CD8-positive, alpha-beta memory T cell (primary cell): ENCODE measurements around the gene SLC26A4. TPM values are rescaled to one million over a fixed set of nuclear protein-coding genes. Genes with fewer than 3 reads are reported as not detected.
A peak's percentile ranks its signal among the peaks of the same experiment; 100 is the strongest.

ENCODE experiments used
- CTCF ChIA-PET: fragments of 350-600 bp; sonication (Branson Sonifier 250); formaldehyde crosslinking; loops from one replicate; lab custom pipeline; 2021; ENCODE audit warnings: antibody characterized with exemption; lab: Charles Lee
- POLR2A ChIA-PET: fragments of 350-600 bp; sonication (Branson Sonifier 250); formaldehyde crosslinking; loops from one replicate; lab custom pipeline; 2021; ENCODE audit warnings: antibody characterized with exemption; lab: Charles Lee
- DNase-seq, 5 donors: peaks; one replicate each; pipeline versions ENCODE4 v3.0.0 to v3.0.0-alpha.2; 2020 to 2022; ENCODE audit warnings: mixed read lengths in 1 of 5
- H3K27ac ChIP-seq: one replicate; pipeline ENCODE4 v1.7.0; 2013; ENCODE audit warnings: low read depth, mild to moderate bottlenecking, low read length, moderate library complexity
- H3K27me3 ChIP-seq: 2 replicates; pipeline ENCODE4 v1.7.0; 2013; ENCODE audit warnings: low read length, mild to moderate bottlenecking; ENCODE audit not compliant: insufficient read depth, poor library complexity, severe bottlenecking
- H3K36me3 ChIP-seq: 2 replicates; pipeline ENCODE4 v1.7.0; 2013; ENCODE audit warnings: mild to moderate bottlenecking, low read length, moderate library complexity; ENCODE audit not compliant: insufficient read depth
- H3K4me1 ChIP-seq: 2 replicates; pipeline ENCODE4 v1.7.0; 2013; ENCODE audit warnings: mild to moderate bottlenecking, low read length, moderate library complexity; ENCODE audit not compliant: insufficient read depth
- H3K4me3 ChIP-seq: 2 replicates; pipeline ENCODE4 v1.7.0; 2013; ENCODE audit warnings: mild to moderate bottlenecking, low read length
- H3K9me3 ChIP-seq: 2 replicates; pipeline ENCODE4 v1.7.0; 2013; ENCODE audit warnings: mild to moderate bottlenecking, low read length
- H3K27ac Mint-ChIP-seq, 8 donors: one replicate each; pipeline ENCODE4 v1.8.0; 2020 to 2021; ENCODE audit warnings: mixed read lengths in 8 of 8, mild to moderate bottlenecking in 6 of 8, inconsistent platforms in 3 of 8, moderate library complexity in 3 of 8
- H3K27me3 Mint-ChIP-seq, 2 donors: one replicate each; pipeline ENCODE4 v1.8.0; 2020 to 2021; ENCODE audit warnings: mixed read lengths in 2 of 2, mild to moderate bottlenecking in 1 of 2, moderate library complexity in 1 of 2
- H3K36me3 Mint-ChIP-seq, 3 donors: one replicate each; pipeline ENCODE4 v1.8.0; 2020 to 2021; ENCODE audit warnings: mixed read lengths in 3 of 3, inconsistent platforms in 1 of 3, mild to moderate bottlenecking in 1 of 3
- H3K4me1 Mint-ChIP-seq, 3 donors: one replicate each; pipeline ENCODE4 v1.8.0; 2020 to 2021; ENCODE audit warnings: mixed read lengths in 3 of 3, inconsistent platforms in 1 of 3, mild to moderate bottlenecking in 1 of 3
- H3K4me3 Mint-ChIP-seq, 7 donors: one replicate each; pipeline ENCODE4 v1.8.0; 2020 to 2021; ENCODE audit warnings: mixed read lengths in 7 of 7, mild to moderate bottlenecking in 6 of 7, moderate library complexity in 4 of 7, inconsistent platforms in 2 of 7
- H3K9me3 Mint-ChIP-seq, 5 donors: one replicate each; pipeline ENCODE4 v1.8.0; 2020 to 2022; ENCODE audit warnings: mixed read lengths in 5 of 5, mild to moderate bottlenecking in 3 of 5, moderate library complexity in 2 of 5, inconsistent platforms in 1 of 5
- polyA plus RNA-seq: library from polyadenylated mRNA; unstranded; fragments of 300-500 nt; fragmentation: Illumina TruSeq; gene quantifications from one replicate; pipeline ENCODE4 v1.2.3, GENCODE V29; 2021
- total RNA-seq, 2 experiments: library from RNA; stranded (reverse); gene quantifications; one replicate each; pipeline ENCODE4 v1.2.3, GENCODE V29; 2021

SLC26A4 gene
- total and polyA plus RNA-seq, 3 experiments from 2014 or later, result 0.78 to 2.1 TPM; not detected in 1

DNA sequence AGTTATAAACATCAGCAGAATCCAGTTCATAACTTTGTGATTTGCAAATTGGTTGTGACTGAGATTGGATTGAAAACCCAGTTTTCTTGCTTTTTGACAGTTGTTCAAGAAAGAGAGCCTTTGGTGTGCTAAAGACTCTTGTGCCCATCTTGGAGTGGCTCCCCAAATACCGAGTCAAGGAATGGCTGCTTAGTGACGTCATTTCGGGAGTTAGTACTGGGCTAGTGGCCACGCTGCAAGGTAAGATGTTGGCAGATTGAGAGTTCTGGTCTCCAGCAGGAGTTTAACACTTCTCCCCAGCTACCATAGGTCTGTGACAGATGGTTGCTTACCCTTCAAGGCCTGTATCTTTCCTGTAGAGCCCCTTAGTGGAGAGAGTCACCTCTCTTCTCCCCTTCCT, 2.6 kb downstream of the SLC26A4 start:
- CTCF ChIA-PET, result no interaction called here
- no peak for DNase-seq

GRCh38 chr7:107666790-107667189, 6.2 kb downstream of the SLC26A4 start:
- POLR2A ChIA-PET, result no interaction called here
- H3K4me1 Mint-ChIP-seq, result peaks cover 3 to 8% (median 7%) of the 10 kb centered on the region in 3 donors

More for the DNA sequence above, 2.6 kb downstream of the SLC26A4 start:
- H3K27me3 ChIP-seq, result peaks cover 16% of the 10 kb centered on the region
- Mint-ChIP-seq H3K36me3 (no peaks in the 10 kb centered on the region), H3K9me3 (no peaks in the 10 kb centered on the region), H3K4me1 (peaks cover 13 to 27% (median 21%) of the 10 kb centered on the region in 3 donors), H3K4me3 (no peak overlapping the region), H3K27me3 (peaks cover 26 to 50% of the 10 kb centered on the region in 2 donors), H3K27ac (no peak overlapping the region)
- POLR2A ChIA-PET, result no interaction called here
- peaks cover 21% of the 10 kb centered on the region for H3K4me1 ChIP-seq
- H3K27ac ChIP-seq, result no peak overlapping the region
- no peaks in the 10 kb centered on the region for H3K9me3 ChIP-seq
- no peak overlapping the region for H3K4me3 ChIP-seq
- H3K36me3 ChIP-seq, result no peaks in the 10 kb centered on the region

GRCh38 chr7:107667341-107667740, 6.7 kb downstream of the SLC26A4 start:
- H3K4me3 ChIP-seq, result no peak overlapping the region
- H3K27me3 Mint-ChIP-seq, result peaks cover 14 to 40% of the 10 kb centered on the region in 2 donors
- H3K27me3 ChIP-seq, result peaks cover 11% of the 10 kb centered on the region
- no peaks in the 10 kb centered on the region for H3K36me3 ChIP-seq
- CTCF ChIA-PET, result no interaction called here
- H3K27ac ChIP-seq, result no peak overlapping the region
- H3K4me1 ChIP-seq, result no peaks in the 10 kb centered on the region
- DNase-seq, result no peak
- H3K9me3 Mint-ChIP-seq, result no peaks in the 10 kb centered on the region
- peaks cover 0 to 3% (median 2%) of the 10 kb centered on the region in 3 donors for H3K4me1 Mint-ChIP-seq
- H3K27ac Mint-ChIP-seq, result no peak overlapping the region
- no peaks in the 10 kb centered on the region for H3K36me3 Mint-ChIP-seq
- H3K4me3 Mint-ChIP-seq, result no peak overlapping the region
- POLR2A ChIA-PET, result no interaction called here
- no peaks in the 10 kb centered on the region for H3K9me3 ChIP-seq

More at GRCh38 chr7:107666790-107667189, 6.2 kb downstream of the SLC26A4 start:
- no peaks in the 10 kb centered on the region for H3K9me3 Mint-ChIP-seq
- H3K36me3 Mint-ChIP-seq, result no peaks in the 10 kb centered on the region
- H3K27me3 ChIP-seq, result peaks cover 16% of the 10 kb centered on the region
- CTCF ChIA-PET, result no interaction called here
- no peak overlapping the region for H3K4me3 Mint-ChIP-seq
- no peaks in the 10 kb centered on the region for H3K9me3 ChIP-seq
- no peak overlapping the region for H3K27ac Mint-ChIP-seq
- peaks cover 16 to 45% of the 10 kb centered on the region in 2 donors for H3K27me3 Mint-ChIP-seq
- no peak overlapping the region for H3K4me3 ChIP-seq
- H3K36me3 ChIP-seq, result no peaks in the 10 kb centered on the region
- no peak overlapping the region for H3K27ac ChIP-seq
- DNase-seq, result no peak
- H3K4me1 ChIP-seq, result peaks cover 3% of the 10 kb centered on the region

GRCh38 chr7:107668296-107668695, 7.7 kb downstream of the SLC26A4 start:
- Mint-ChIP-seq H3K4me3 (no peak overlapping the region), H3K4me1 (no peaks in the 10 kb centered on the region), H3K9me3 (no peaks in the 10 kb centered on the region), H3K36me3 (no peaks in the 10 kb centered on the region), H3K27me3 (peaks cover 14 to 43% of the 10 kb centered on the region in 2 donors), H3K27ac (no peak overlapping the region)
- Histone ChIP-seq H3K27ac (no peak overlapping the region), H3K4me3 (no peak overlapping the region), H3K27me3 (peaks cover 8% of the 10 kb centered on the region), H3K4me1 (no peaks in the 10 kb centered on the region), H3K9me3 (no peaks in the 10 kb centered on the region), H3K36me3 (no peaks in the 10 kb centered on the region)
- DNase-seq, result no peak
- CTCF ChIA-PET, result no interaction called here
- POLR2A ChIA-PET, result no interaction called here

DNA sequence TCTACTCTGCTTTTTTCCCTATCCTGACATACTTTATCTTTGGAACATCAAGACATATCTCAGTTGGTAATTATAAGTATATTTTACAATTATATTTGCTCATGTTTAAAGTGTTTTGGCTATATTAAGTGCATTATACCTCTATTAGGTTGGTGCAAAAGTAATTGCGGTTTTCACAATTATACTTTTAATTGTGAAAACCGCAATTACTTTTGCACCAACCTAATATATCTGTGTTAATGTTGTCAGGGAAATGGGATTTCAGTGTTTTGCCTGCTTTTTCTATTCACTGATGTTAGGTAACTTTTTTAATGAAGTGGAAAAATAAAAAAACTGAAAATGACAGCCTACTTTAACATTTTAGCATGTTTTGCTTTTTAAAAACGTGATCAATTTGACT, 11.6 kb downstream of the SLC26A4 start:
- Histone ChIP-seq H3K27me3 (peaks cover 8% of the 10 kb centered on the region), H3K36me3 (no peaks in the 10 kb centered on the region), H3K4me3 (no peak overlapping the region), H3K27ac (no peak overlapping the region), H3K9me3 (no peaks in the 10 kb centered on the region), H3K4me1 (no peaks in the 10 kb centered on the region)
- no peak for DNase-seq
- CTCF ChIA-PET, result no interaction called here
- H3K9me3 Mint-ChIP-seq, result no peaks in the 10 kb centered on the region
- no peak overlapping the region for H3K27ac Mint-ChIP-seq
- peaks cover 6 to 35% of the 10 kb centered on the region in 2 donors for H3K27me3 Mint-ChIP-seq
- no peak overlapping the region for H3K4me3 Mint-ChIP-seq
- no peaks in the 10 kb centered on the region for H3K4me1 Mint-ChIP-seq
- POLR2A ChIA-PET, result no interaction called here
- H3K36me3 Mint-ChIP-seq, result no peaks in the 10 kb centered on the region

DNA sequence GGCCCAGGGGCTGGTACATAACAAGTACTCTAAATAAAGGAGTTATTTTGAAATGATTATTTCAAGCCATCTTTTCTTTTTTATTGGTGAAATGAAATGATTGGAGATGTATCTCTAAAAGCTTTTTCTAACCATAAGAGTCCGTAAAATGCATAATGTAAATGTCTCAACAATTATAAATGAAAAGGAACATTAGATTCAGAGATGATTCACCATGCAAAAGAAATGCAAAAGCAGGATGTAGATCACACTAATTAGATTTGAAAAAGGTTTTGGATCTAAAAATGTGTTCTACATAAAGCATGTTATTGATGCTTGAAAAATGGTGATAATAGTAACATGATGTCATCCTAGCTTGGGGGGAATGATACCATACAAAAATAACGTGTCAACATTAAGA, 15.6 kb downstream of the SLC26A4 start:
- Mint-ChIP-seq H3K9me3 (no peaks in the 10 kb centered on the region), H3K27me3 (peaks cover 2 to 17% of the 10 kb centered on the region in 2 donors), H3K4me1 (peaks cover 0 to 11% (median 4%) of the 10 kb centered on the region in 3 donors), H3K4me3 (no peak overlapping the region), H3K36me3 (no peaks in the 10 kb centered on the region), H3K27ac (no peak overlapping the region)
- no peaks in the 10 kb centered on the region for H3K4me1 ChIP-seq
- CTCF ChIA-PET, result no interaction called here
- H3K4me3 ChIP-seq, result no peak overlapping the region
- H3K36me3 ChIP-seq, result no peaks in the 10 kb centered on the region
- H3K27ac ChIP-seq, result no peak overlapping the region
- no peaks in the 10 kb centered on the region for H3K27me3 ChIP-seq
- no peaks in the 10 kb centered on the region for H3K9me3 ChIP-seq
- no peak for DNase-seq
- POLR2A ChIA-PET, result no interaction called here

GRCh38 chr7:107678110-107678753, 17.6 kb downstream of the SLC26A4 start:
- Mint-ChIP-seq H3K9me3 (no peaks in the 10 kb centered on the region), H3K36me3 (no peaks in the 10 kb centered on the region), H3K27ac (peak overlapping the region in 3 of 8 donors; percentile 1 to 56 (median 3)), H3K27me3 (peaks cover 0 to 10% of the 10 kb centered on the region in 2 donors), H3K4me1 (peaks cover 0 to 11% (median 4%) of the 10 kb centered on the region in 3 donors), H3K4me3 (no peak overlapping the region)
- ChIA-PET POLR2A (no interaction called here), CTCF (no interaction called here)
- Histone ChIP-seq H3K27me3 (no peaks in the 10 kb centered on the region), H3K27ac (no peak overlapping the region), H3K36me3 (no peaks in the 10 kb centered on the region), H3K9me3 (no peaks in the 10 kb centered on the region), H3K4me1 (no peaks in the 10 kb centered on the region), H3K4me3 (no peak overlapping the region)
- no peak for DNase-seq

DNA sequence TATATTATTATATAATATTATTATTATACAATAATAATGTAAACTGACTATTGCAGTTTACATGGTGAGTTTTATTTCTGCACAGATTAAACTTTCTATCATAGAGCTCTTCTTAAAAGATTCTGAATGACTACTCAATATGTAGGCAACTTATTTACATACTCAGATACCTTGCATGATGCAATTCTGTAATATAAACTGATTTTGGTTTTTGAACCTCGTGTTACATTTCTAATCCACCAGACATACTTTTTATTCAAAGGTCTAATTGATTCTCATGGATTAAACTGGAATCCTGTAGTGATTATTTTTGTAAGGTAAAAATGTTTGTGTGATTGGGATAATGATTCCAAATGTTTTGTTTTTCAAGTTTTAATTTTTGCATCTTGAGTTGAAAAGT, 19.9 kb downstream of the SLC26A4 start:
- no peak overlapping the region for H3K4me3 ChIP-seq
- Mint-ChIP-seq H3K9me3 (no peaks in the 10 kb centered on the region), H3K4me3 (no peak overlapping the region), H3K4me1 (peaks cover 0 to 11% (median 4%) of the 10 kb centered on the region in 3 donors), H3K36me3 (no peaks in the 10 kb centered on the region), H3K27me3 (no peaks in the 10 kb centered on the region), H3K27ac (no peak overlapping the region)
- no peaks in the 10 kb centered on the region for H3K4me1 ChIP-seq
- no peak overlapping the region for H3K27ac ChIP-seq
- H3K27me3 ChIP-seq, result no peaks in the 10 kb centered on the region
- DNase-seq, result no peak
- ChIA-PET CTCF (no interaction called here), POLR2A (no interaction called here)
- H3K36me3 ChIP-seq, result no peaks in the 10 kb centered on the region
- no peaks in the 10 kb centered on the region for H3K9me3 ChIP-seq
